GM18873 (cell line): ENCODE results near the gene ZNF432.

Source experiments
- ATAC-seq: cut with Tn5 transposase; IDR thresholded peaks from one replicate; pipeline ENCODE4 v1.9.1; 2021; ENCODE audit warnings: mild to moderate bottlenecking, moderate library complexity, moderate number of reproducible peaks; ENCODE audit not compliant: unreplicated experiment, low FRiP score

The ZNF432 gene

GRCh38 chr19:52020506-52020905 is 28.1 kb downstream of the ZNF432 start:
- no peak for ATAC-seq

- no peak for ATAC-seq
Measured at GRCh38 chr19:52010674-52011073, 38.0 kb downstream of the ZNF432 start.

GRCh38 chr19:52007806-52008557 is 40.7 kb downstream of the ZNF432 start, which contains the start of gene ZNF615:
ZNF615 (minus strand) TSS chr19:52008211; CDS start chr19:52003711, 4,500 bp downstream.
- peak; percentile 60 for ATAC-seq

DNA sequence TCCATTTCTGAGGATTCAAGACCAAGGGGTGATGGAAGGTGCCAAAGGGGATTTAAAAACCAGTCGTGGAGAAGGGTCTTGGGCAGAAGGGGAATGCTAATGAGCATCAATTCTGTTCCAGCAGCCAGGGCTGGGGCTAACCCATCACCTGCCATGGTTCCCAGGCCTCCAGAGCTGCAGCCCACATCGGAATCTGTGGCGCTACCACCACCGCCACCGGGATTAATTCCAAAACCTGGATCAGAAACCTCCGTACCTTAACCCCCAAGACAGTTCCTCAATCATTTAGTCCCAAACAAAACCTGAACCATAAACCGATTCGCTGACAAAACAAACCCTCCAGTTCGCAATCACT is 41.2 kb downstream of the ZNF432 start:
- ATAC-seq, result peak; percentile 6

- no peak for ATAC-seq
Measured at GRCh38 chr19:51994048-51994644, 54.5 kb downstream of the ZNF432 start.

DNA sequence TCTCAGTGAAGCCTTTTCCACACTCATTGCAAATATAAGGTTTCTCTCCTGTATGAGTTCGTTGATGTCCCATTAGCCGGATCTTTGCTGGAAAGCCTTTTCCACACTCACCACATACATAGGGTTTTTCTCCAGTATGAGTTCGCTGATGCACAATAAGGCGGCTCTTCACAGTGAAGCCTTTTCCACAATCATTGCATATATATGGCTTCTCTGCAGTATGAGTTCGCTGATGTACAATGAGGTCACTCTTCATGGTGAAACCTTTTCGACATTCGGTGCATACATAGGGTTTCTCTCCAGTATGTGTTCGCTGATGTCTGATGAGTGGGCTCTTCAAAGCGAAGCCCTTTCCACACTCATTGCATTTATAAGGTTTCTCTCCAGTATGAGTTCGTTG is 55.2 kb downstream of the ZNF432 start:
- ATAC-seq, result no peak

DNA sequence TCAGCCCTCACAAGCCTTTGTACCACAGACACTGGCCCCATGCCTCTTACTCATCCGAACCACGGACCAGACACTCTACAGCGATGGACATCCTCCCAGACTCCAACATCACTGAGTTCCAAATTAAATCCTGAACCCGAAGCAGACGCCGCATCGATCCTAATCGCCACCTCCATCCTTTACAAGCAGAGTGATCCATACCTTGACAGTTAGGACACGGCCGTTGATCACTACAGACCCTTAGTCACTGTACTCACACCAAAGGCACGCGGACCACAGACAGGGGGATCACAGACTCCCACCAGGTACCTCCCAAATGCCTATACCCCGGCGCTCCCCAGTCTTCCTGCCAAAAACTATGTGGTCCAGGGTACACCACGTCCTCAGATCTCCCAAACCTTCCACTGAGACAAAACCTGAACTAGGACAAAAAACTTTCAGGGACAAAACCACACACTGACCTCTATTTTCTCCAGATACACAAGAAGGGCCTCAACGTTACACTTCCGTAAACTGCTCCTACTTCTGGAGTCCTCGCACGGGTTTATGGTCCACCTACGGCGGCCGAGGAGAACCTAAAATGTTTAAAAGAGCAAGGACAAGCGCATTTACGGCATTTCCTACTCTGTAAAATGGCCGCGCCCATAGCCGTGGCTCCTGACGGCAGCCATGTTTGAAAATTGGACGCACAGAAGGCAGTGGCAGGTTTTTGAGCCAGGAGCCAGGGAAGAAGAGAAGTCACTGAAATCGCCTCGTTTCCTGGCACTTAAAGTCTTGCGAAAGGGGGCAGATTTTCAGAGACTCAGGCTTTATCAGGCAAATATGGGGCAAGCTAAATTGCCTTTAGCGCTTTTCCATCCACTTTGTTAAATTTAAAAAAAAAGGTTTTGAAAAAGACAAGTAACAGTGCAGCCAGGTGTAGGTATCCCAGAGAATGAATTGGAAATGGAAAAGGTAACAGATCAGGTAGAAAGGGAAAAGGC is 62.0 kb downstream of the ZNF432 start, which contains the start of gene ZNF350:
Gene ZNF350 (minus strand): TSS at position 532 of the 983 bp plus-strand sequence. CDS start 12,480 bp downstream, outside the sequence.
- peak; percentile 69 for ATAC-seq

- no peak for ATAC-seq
Measured at GRCh38 chr19:51983361-51983760, 65.3 kb downstream of the ZNF432 start.
